Measurements from ENCODE around the gene GZF1.

Gene GZF1

GRCh38 chr20:23368316-23369071 is 6.5 kb downstream of the GZF1 start:
- H3K27me3 ChIP-seq (ENCODE audit: control insufficient read depth, insufficient read depth, low read length) = no peaks in the 10 kb centered on the region
- TF ChIP-seq, protein P1, sequence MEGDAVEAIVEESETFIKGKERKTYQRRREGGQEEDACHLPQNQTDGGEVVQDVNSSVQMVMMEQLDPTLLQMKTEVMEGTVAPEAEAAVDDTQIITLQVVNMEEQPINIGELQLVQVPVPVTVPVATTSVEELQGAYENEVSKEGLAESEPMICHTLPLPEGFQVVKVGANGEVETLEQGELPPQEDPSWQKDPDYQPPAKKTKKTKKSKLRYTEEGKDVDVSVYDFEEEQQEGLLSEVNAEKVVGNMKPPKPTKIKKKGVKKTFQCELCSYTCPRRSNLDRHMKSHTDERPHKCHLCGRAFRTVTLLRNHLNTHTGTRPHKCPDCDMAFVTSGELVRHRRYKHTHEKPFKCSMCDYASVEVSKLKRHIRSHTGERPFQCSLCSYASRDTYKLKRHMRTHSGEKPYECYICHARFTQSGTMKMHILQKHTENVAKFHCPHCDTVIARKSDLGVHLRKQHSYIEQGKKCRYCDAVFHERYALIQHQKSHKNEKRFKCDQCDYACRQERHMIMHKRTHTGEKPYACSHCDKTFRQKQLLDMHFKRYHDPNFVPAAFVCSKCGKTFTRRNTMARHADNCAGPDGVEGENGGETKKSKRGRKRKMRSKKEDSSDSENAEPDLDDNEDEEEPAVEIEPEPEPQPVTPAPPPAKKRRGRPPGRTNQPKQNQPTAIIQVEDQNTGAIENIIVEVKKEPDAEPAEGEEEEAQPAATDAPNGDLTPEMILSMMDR (IDR thresholded peaks at IDR 0.05) = no peak
- H2AFZ ChIP-seq = no peak overlapping the region
- peaks cover 22% of the 10 kb centered on the region for H3K79me2 ChIP-seq
- H3K4me2 ChIP-seq (ENCODE audit: low read length) = no peak overlapping the region
- H3K9ac ChIP-seq = no peak overlapping the region
- H3K36me3 ChIP-seq (ENCODE audit: control insufficient read depth, insufficient read depth, low read length) = no peaks in the 10 kb centered on the region
- no peak overlapping the region for H3K27ac ChIP-seq
- H3K9me3 ChIP-seq (ENCODE audit: control insufficient read depth, low read length) = no peaks in the 10 kb centered on the region
- H3K4me3 ChIP-seq (ENCODE audit: low read depth, low read length) = no peak overlapping the region
- H3K4me1 ChIP-seq = peaks cover 28% of the 10 kb centered on the region

DNA sequence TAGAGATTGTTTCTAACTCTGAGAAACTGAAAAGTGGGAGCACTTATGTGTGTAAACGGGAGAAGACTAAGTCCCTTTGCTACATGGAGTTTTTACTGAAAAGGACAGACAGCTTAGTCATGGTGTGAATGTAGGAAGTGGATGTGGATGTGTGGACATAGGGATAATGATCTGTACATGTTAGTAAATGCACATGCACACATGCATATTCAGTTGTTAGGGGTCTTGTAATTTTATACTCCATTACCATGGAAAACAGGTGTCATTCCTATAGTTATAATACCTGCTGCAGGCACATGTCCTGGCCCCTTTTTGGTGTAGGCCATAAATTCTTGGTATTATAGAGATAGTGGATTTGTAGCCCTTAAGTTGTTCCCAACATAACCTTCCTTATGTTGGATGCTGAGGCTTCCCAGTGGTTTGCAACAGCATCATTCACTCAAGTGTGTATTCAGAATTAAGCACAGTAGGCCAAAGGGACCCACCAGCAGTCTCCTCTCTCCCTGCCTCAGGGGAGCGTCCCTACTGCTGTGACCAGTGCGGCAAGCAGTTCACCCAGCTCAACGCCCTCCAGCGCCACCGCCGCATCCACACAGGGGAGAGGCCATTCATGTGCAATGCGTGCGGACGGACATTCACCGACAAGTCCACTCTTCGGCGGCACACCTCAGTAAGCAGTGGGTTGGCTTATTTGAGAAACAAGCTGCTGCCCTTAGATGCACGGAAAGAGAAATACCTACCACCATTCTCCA is 7.3 kb downstream of the GZF1 start:
- TF ChIP-seq, protein P1 (IDR thresholded peaks at IDR 0.05) = no peak
- Histone ChIP-seq H3K4me3 (ENCODE audit: low read depth, low read length) (no peak overlapping the region), H3K9me3 (ENCODE audit: control insufficient read depth, low read length) (no peaks in the 10 kb centered on the region), H2AFZ (no peak overlapping the region), H3K9ac (no peak overlapping the region), H3K27ac (peak overlapping the region; percentile 73), H3K79me2 (peaks cover 15% of the 10 kb centered on the region), H3K4me2 (ENCODE audit: low read length) (no peak overlapping the region), H3K4me1 (peaks cover 22% of the 10 kb centered on the region), H3K27me3 (ENCODE audit: control insufficient read depth, insufficient read depth, low read length) (no peaks in the 10 kb centered on the region), H3K36me3 (ENCODE audit: control insufficient read depth, insufficient read depth, low read length) (no peaks in the 10 kb centered on the region)

GRCh38 chr20:23370274-23370673 is 8.3 kb downstream of the GZF1 start:
- H3K27ac ChIP-seq = peak overlapping the region; percentile 73
- no peak overlapping the region for H3K9ac ChIP-seq
- H2AFZ ChIP-seq = no peak overlapping the region
- H3K36me3 ChIP-seq (ENCODE audit: control insufficient read depth, insufficient read depth, low read length) = no peaks in the 10 kb centered on the region
- H3K27me3 ChIP-seq (ENCODE audit: control insufficient read depth, insufficient read depth, low read length) = no peaks in the 10 kb centered on the region
- H3K4me2 ChIP-seq (ENCODE audit: low read length) = no peak overlapping the region
- peaks cover 22% of the 10 kb centered on the region for H3K4me1 ChIP-seq
- H3K9me3 ChIP-seq (ENCODE audit: control insufficient read depth, low read length) = no peaks in the 10 kb centered on the region
- peaks cover 8% of the 10 kb centered on the region for H3K79me2 ChIP-seq
- H3K4me3 ChIP-seq (ENCODE audit: low read depth, low read length) = no peak overlapping the region
- TF ChIP-seq, protein P1 (IDR thresholded peaks at IDR 0.05) = no peak

DNA sequence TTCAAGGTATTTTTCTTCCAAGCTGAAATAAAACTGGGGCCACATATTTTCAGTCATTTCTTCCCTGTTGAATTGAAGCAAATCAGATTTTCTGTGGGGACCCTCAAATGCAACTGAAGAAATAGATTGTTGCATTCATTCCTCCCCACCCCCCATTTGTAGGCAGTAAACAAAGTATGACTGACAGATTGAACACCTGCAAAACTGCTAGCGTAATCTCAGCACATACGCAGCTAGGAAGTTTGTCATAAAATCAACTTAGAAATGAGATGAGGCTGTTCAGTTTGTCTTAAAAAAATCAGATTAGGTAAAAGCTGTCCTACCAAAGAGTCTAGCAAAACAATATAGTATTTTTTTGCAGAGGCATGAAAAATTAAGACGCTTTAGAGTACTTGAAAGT is 8.9 kb downstream of the GZF1 start:
- TF ChIP-seq, protein P1 (IDR thresholded peaks at IDR 0.05) = no peak
- H3K4me2 ChIP-seq (ENCODE audit: low read length) = no peak overlapping the region
- no peak overlapping the region for H2AFZ ChIP-seq
- peaks cover 18% of the 10 kb centered on the region for H3K4me1 ChIP-seq
- no peak overlapping the region for H3K9ac ChIP-seq
- peaks cover 2% of the 10 kb centered on the region for H3K79me2 ChIP-seq
- H3K27me3 ChIP-seq (ENCODE audit: control insufficient read depth, insufficient read depth, low read length) = no peaks in the 10 kb centered on the region
- no peak overlapping the region for H3K27ac ChIP-seq
- no peaks in the 10 kb centered on the region for H3K9me3 ChIP-seq (ENCODE audit: control insufficient read depth, low read length)
- H3K36me3 ChIP-seq (ENCODE audit: control insufficient read depth, insufficient read depth, low read length) = no peaks in the 10 kb centered on the region
- H3K4me3 ChIP-seq (ENCODE audit: low read depth, low read length) = no peak overlapping the region

Measured in parathyroid adenoma (tissue), 2 donors.